ENCODE measurements around the gene PDE6B. TPM values are rescaled to one million over a fixed set of nuclear protein-coding genes. Genes with fewer than 3 reads are reported as not detected.
"Not testable (repeated sequence)": the region's sequence is repeated elsewhere in the genome, so short reads cannot be mapped to it uniquely, and the experiment has no call there.

PDE6B gene
- total RNA-seq, 1 donor from 2014 or later, result 15.1 TPM

DNA sequence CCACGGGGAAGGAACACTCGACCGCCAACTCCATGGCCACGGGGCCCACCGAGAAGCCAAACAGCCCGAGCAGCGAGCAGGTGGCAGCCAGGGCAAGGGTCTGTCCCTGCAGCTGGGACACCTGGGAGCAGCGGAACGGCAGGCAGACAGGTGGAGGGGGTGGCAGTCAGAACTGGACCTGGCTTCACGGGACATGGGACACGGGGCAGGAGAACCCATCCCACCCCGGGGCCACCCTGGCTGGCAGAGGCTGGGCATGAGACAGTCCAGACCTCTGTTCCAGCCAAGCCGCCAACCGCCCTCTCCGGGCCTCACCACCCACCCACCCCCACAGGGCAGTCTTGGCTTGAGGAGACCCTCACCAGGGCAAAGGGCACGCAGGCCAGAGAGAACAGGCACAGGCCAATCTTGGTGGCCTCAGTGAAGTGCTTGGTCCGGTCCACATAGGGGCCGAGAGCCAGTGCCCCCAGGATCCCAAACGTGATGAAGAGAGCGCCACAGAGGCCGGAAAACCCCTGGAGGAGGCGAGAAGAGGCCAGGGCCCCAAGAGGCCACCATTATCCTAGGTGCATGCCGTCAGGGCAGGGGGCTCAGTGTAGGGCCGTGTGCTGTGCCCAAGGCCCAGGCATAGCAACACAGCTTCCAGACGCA, 58.0 kb downstream of the PDE6B start:
- DNase-seq (ENCODE audit: low spot score), result peak; percentile 46

DNA sequence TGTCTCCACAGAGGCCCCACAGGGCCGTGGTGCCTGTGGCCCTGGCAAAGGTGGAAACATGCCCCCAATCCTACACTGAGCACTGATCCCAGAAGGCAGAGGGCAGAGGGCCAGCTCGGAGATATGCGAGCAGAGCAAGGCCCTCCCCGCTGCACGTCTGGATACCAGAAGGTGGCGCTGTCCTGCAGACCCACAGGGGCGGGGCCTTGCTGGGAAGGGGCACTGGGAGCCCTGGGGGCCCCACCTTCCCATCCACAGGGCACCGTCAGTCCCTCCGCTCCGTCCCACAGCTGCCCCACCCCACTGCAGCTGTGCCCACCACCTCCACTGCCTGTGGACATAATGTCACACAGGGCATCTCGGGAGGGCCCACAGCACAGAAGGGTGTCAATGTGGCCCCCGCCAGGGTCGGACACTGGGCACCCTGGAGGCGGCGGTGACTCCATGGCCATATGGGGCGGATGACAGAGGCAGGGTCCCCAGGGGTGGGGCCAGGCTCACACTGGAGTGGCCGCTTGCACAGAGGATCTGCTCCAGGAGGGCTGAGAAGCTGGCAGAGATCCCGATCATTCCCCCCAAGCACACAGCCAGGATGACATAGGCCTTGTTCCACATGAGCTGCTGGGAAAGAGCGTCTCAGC, 58.7 kb downstream of the PDE6B start:
- peak; percentile 62 for DNase-seq (ENCODE audit: low spot score)

DNA sequence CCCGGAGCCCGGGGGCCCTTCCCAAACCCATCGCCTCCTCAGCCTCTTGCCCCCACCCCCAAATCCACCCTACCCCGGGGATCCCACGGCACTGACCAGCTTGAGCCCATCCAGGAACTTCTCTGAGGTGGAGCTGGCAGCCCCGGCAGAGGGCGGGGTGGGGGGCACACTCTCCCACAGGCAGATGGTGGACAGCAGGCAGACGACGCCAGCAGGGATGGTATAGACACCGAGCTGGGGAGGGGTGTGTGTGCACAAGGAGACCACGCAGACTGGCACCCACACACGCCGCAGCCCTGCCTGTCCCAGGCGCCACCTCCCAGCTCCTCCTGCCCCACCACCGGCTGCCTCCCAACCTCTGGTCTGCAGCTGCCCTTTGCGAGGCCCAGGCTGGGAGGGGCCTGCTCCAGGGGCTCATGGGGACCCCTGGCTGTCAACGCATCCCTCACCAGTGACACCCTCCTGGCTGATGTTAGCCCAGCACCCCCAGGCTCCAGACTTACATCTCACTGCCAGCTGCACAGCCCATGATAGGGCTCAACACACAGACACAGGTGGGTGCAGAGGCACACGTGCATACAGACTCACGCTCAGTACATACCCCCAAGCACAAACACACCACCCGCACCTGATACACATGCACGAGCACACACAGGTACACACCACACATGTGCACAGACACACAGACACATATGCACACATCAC, 59.4 kb downstream of the PDE6B start:
- no peak for DNase-seq (ENCODE audit: low spot score)

GRCh38 chr4:685679-686412, 60.5 kb downstream of the PDE6B start:
- DNase-seq (ENCODE audit: low spot score), result no peak

- DNase-seq (ENCODE audit: low spot score), result no peak
Measured at GRCh38 chr4:686413-687040, 61.2 kb downstream of the PDE6B start.

- DNase-seq (ENCODE audit: low spot score), result peak; percentile 86
Measured at GRCh38 chr4:687048-687970, 61.9 kb downstream of the PDE6B start.

- no peak for DNase-seq (ENCODE audit: low spot score)
Measured at GRCh38 chr4:687971-688853, 62.8 kb downstream of the PDE6B start.

- DNase-seq (ENCODE audit: low spot score), result no peak
Measured at GRCh38 chr4:688854-689681, 63.7 kb downstream of the PDE6B start, which contains the start of gene SLC49A3. TSS of gene SLC49A3 (minus strand) at chr4:689151. CDS start at chr4:689127, 24 bp downstream.

- DNase-seq (ENCODE audit: low spot score), result no peak
Measured at GRCh38 chr4:689723-690122, 64.3 kb downstream of the PDE6B start.

DNA sequence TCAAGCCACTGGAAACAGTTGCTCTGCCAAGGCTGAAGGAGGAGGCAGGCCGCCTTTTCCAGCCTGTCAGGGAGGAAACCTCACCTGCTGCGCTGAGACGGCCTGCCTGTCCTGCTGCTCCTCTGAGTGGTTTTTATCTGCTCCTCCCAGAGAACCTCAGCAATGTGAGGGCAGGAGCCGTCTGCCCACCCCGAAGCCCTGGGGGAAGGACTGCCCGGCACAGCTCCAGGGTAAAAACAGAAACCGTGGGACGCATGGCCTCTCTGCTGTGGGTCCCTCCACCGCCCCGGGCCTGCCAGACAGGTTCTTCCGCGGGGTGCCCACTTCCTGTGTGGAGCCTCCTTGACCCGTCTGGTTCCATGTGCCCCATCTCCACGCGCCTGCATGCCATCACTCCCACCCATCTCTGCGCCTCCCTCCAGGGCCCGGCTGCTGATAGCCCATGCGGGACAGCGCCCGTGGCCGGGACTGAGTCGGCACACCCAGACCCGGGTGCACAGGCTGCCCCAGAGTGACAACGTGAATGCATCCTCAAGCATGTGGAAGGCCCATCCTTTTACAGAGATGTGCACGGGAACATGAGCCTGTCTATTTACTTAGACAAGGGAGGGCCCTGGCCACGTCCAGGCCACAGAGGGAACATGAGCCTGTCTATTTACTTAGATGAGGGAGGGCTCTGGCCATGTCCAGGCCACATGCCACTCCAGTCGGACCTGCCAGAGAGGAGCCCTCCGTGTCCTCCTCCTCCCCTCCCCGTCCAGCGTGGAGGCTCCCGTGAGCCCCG, 67.6 kb downstream of the PDE6B start:
- DNase-seq (ENCODE audit: low spot score), result no peak

DNA sequence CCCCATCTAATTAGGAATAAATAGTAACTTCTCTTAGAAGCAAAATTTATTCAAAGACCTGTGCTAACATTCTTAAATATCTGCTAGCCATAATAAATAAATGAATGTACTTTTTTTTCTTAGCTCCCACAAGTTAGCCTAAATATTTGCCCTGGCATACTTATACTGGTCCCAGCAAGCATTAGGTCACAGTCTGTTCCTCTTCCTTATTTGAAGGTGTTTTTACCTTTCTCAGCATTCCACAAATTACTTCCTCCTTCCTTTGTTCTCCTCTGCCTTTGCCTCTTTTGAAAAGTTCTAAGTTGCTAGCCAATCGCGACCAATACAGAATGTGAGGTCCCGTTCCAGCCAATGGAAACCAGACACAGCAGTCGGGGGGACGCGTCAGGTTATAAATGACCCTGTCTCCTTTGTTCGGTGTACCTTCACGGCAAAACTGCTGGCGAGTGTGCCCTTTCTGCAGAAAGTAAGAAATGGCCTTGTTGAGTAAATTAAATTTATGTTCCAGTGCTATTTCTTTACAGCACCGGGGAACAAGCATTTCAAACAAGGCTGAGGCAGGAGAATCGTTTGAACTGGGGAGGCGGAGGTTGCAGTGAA, 69.1 kb downstream of the PDE6B start:
- DNase-seq (ENCODE audit: low spot score), result not testable (repeated sequence)

DNA sequence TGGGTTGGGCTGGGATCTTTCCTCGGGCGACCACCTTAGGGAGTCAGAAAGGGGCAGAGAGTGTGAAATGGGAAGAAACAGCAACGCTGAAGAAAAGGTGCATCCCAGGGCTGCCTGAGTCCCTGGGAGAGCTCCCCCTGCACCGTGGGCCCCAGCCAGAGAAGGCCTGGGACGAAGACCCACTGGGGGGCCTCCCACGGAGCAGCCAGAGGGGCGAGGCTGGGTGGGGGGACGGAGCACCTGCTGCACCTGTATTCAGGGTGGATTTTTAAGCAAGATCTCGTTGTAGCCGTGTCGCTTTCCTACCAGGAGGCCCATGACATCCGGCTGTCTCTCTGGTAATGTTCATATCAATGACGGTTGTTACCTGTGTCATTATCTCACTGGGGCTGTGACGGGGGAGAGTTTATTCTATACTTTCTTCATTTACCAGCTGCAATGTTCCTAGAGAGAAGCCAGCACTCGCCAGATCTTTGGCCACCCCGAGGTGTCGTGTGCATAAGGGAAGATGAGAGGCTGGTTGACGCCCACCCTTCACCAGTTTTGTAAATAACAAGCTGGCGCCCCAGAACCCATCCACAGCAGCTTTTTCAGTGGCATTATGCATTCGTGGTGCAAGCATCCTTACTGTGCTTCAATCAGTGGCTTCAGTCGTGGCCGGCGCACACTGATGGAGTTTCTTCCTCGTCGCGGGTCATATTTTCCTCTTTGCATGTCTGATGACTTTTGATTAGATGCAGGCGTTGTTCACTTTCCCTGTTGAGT, 74.6 kb downstream of the PDE6B start:
- no peak for DNase-seq (ENCODE audit: low spot score)

- DNase-seq (ENCODE audit: low spot score), result no peak
Measured at GRCh38 chr4:700587-701264, 75.4 kb downstream of the PDE6B start.

DNA sequence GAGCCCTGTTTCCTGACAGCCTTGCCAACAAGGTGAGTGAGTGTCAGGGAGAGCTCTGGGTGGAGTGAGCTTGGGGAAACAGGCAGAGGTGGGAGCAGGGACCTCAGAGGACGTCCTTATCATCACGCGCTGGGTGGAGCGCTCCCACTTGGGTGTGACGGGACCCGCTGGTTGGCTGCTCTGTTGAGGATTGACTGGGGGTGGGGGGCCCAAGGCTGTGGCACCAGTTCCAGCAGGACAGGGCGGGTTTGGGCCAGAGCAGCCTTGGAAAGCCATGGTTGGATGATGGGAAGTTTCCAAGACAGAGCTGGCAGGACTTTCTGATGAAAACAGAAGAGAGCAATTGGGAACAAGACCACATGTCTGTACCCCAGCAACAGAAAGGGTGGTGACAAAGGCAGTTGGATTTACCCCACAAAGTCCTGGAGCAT, 77.3 kb downstream of the PDE6B start:
- DNase-seq (ENCODE audit: low spot score), result no peak

DNA sequence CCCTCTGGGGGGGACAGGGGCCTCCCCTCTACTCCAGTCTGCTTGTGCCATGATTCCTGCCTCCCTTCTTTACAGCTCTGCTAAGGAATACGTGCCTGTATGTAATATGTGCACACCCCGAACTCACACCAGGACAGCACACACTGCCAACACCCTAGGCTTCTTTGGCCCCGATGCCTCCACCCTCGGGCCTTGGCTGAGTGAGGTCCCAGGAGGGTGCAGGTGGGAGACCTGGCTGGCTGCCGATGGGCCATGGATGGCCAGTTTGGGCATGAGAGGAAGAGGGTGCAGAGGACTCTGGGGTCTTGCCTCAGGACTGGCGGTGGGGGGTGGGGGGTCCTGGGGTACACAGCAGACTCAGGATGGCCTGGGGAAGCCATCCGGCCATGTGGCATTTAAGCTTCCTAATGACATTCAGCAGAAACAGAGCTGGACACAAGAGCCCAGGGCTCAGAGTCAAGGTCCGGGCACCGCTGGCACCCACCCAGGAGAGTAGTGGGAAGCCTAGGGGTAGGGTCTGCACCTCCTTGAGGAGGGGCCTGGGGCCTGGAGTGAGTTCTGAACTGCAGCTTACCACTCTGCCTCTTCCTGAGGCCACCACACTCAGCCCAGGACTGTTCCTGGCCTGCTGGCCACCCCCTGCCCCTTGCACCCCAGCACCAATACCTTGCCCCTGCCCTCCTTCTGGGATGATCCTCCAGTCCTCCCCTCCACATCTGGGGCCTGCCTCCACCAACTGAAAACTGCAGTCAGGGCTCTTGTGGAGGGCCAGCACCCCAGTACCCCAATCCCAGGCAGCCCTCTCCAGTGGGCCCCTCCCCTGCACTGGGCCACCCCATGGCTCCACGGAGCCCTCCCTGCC, 78.2 kb downstream of the PDE6B start:
- no peak for DNase-seq (ENCODE audit: low spot score)

Measured in ureter (tissue), 1 donor.